HG03103 (cell line): Measurements from ENCODE around the gene GFRA3.

Source experiments
- ATAC-seq: cut with Tn5 transposase; IDR thresholded peaks from one replicate; pipeline ENCODE4 v1.9.1; 2021; ENCODE audit warnings: low read depth; ENCODE audit not compliant: unreplicated experiment

The GFRA3 gene

DNA sequence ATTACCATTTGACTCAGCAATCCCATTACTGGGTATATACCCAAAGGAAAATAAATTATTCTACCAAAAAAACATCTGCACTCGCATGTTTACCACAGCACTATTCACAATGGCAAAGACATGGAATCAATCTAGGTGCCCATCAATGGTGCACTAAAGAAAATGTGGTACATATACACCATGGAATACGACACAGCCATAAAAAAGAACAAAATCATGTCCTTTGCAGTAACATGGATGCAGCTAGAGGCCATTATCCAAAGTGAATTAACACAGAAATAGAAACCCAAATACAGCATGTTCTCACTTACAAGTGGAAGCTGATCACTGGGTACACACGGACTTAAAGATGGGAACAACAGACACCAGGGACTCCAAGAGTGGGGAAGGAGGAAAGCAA is 63.4 kb downstream of the GFRA3 start:
- no peak for ATAC-seq
